HepG2 (cell line): Measurements from ENCODE around the gene MXRA7. TPM values are rescaled to one million over a fixed set of nuclear protein-coding genes. Genes with fewer than 3 reads are reported as not detected.

Experiments used
- DRAP1 ChIP-seq: IDR thresholded peaks from 2 replicates; pipeline ENCODE4 v1.6.1; 2016; ENCODE audit warnings: missing genetic modification reagents, missing compliant biosample characterization
- E2F5 ChIP-seq: sonication (generic); formaldehyde crosslinking; conservative IDR thresholded peaks from 2 replicates; pipeline ENCODE4 v1.4.0; 2020; ENCODE audit warnings: missing genetic modification reagents
- ELF3 ChIP-seq: IDR thresholded peaks from 2 replicates; pipeline ENCODE4 v1.6.1; 2016; ENCODE audit warnings: missing genetic modification reagents, missing compliant biosample characterization
- GPBP1L1 ChIP-seq: sonication (generic); formaldehyde crosslinking; IDR thresholded peaks from 2 replicates; pipeline ENCODE4 v1.5.0; 2020; ENCODE audit warnings: mild to moderate bottlenecking, missing genetic modification reagents
- MAFG ChIP-seq: sonication (generic); formaldehyde crosslinking; IDR thresholded peaks from 2 replicates; pipeline ENCODE4 v1.5.1; 2020; ENCODE audit warnings: mild to moderate bottlenecking, missing genetic modification reagents
- NAIF1 ChIP-seq: sonication (generic); formaldehyde crosslinking; IDR thresholded peaks from 2 replicates; pipeline ENCODE4 v1.5.0; 2020; ENCODE audit warnings: mild to moderate bottlenecking, missing genetic modification reagents, borderline replicate concordance
- PAXIP1 ChIP-seq: sonication (generic); formaldehyde crosslinking; conservative IDR thresholded peaks from 2 replicates; pipeline ENCODE4 v1.4.0; 2020; ENCODE audit warnings: mild to moderate bottlenecking, missing genetic modification reagents, moderate library complexity
- PBX3 ChIP-seq: sonication (generic); formaldehyde crosslinking; IDR thresholded peaks from 2 replicates; pipeline ENCODE4 v1.8.1; 2023; ENCODE audit warnings: missing genetic modification reagents, inconsistent platforms, borderline replicate concordance
- POLR2AphosphoS5 ChIP-seq: IDR thresholded peaks from 2 replicates; pipeline ENCODE4 v1.6.1; 2012; ENCODE audit warnings: low read depth, low read length
- THAP8 ChIP-seq: sonication (generic); formaldehyde crosslinking; IDR thresholded peaks from 2 replicates; pipeline ENCODE4 v1.5.1; 2020; ENCODE audit warnings: missing genetic modification reagents, mild to moderate bottlenecking, borderline replicate concordance
- U2AF1 ChIP-seq: fragments of 200-400 bp; formaldehyde crosslinking; optimal IDR thresholded peaks from 2 replicates; pipeline ENCODE3; 2017; ENCODE audit warnings: mild to moderate bottlenecking, low read depth, low read length
- ZBTB2 ChIP-seq: sonication (generic); formaldehyde crosslinking; IDR thresholded peaks from 2 replicates; pipeline ENCODE4 v1.8.0; 2022; ENCODE audit warnings: low read depth, missing genetic modification reagents
- ZBTB38 ChIP-seq: sonication (generic); formaldehyde crosslinking; IDR thresholded peaks from 2 replicates; pipeline ENCODE4 v1.5.1; 2020; ENCODE audit warnings: mild to moderate bottlenecking, missing genetic modification reagents
- ZBTB8A ChIP-seq: sonication (generic); formaldehyde crosslinking; IDR thresholded peaks from 2 replicates; pipeline ENCODE4 v1.4.0; 2020; ENCODE audit warnings: mild to moderate bottlenecking, low read depth, missing genetic modification reagents, borderline replicate concordance
- ZMAT3 ChIP-seq: sonication (generic); formaldehyde crosslinking; conservative IDR thresholded peaks from 2 replicates; pipeline ENCODE4 v1.7.0; 2021; ENCODE audit warnings: missing genetic modification reagents
- ZNF230 ChIP-seq: sonication (generic); formaldehyde crosslinking; IDR thresholded peaks from 2 replicates; pipeline ENCODE4 v1.4.0; 2020; ENCODE audit warnings: mild to moderate bottlenecking, missing genetic modification reagents
- ZNF256 ChIP-seq: sonication (generic); formaldehyde crosslinking; conservative IDR thresholded peaks from 2 replicates; pipeline ENCODE4 v1.4.0; 2020; ENCODE audit warnings: missing genetic modification reagents
- ZNF800 ChIP-seq: sonication (generic); formaldehyde crosslinking; IDR thresholded peaks from 2 replicates; pipeline ENCODE4 v1.4.0; 2020; ENCODE audit warnings: missing genetic modification reagents
- polyA plus RNA-seq, 8 experiments: library from polyadenylated mRNA; depleted of rRNA in 3 of 8; stranded (reverse) in 7 of 8; unstranded in 1 of 8; fragments of >200 nt; fragmentation: Illumina TruSeq in 4 of 8; extraction: Trizol in 4 of 8; gene quantifications; 2 replicates each; pipeline versions ENCODE4 v1.2.1 to v1.2.3, GENCODE V29; 2011 to 2016; ENCODE audit warnings: low read depth in 4 of 8, missing spikeins in 1 of 8, mixed read lengths in 1 of 8; ENCODE audit not compliant: insufficient read depth in 1 of 8
- total RNA-seq, 5 experiments: library from RNA; depleted of rRNA; stranded (reverse); fragments of >200 nt; fragmentation: Illumina TruSeq; extraction: Trizol; gene quantifications; 2 replicates each; pipeline ENCODE4 v1.2.3, GENCODE V29; 2016; ENCODE audit warnings: low read depth in 1 of 5

The MXRA7 gene
- total and polyA plus RNA-seq, 2 of the 13 experiments (the other 11 are each of a cell fraction or from before 2014, with no cell fraction given): 44.8 to 112 TPM

- TF ChIP-seq ZBTB2 (CRISPR knock-in tag) (no peak), ZMAT3 (CRISPR knock-in tag) (0 out of 2 replicates have a peak, but pooled peaks have one; percentile 62), DRAP1 (CRISPR knock-in tag) (peak; percentile 98), ZBTB8A (CRISPR knock-in tag) (no peak), ZNF800 (CRISPR knock-in tag) (no peak), E2F5 (CRISPR knock-in tag) (no peak), U2AF1 (peak; percentile 4), ELF3 (CRISPR knock-in tag) (no peak), POLR2AphosphoS5 (peak; percentile 91), ZNF256 (CRISPR knock-in tag) (no peak), THAP8 (CRISPR knock-in tag) (no peak), ZNF230 (0 out of 2 replicates have a peak, but pooled peaks have one; percentile 51), ZBTB38 (no peak), MAFG (no peak), PBX3 (CRISPR knock-in tag) (no peak; the same call in 1 of the 2 replicates), PAXIP1 (no peak), GPBP1L1 (CRISPR knock-in tag) (no peak), NAIF1 (CRISPR knock-in tag) (peak; percentile 35; the same call in 1 of the 2 replicates)
These were observed 38.9 kb downstream of the MXRA7 start (continued) for GRCh38 chr17:76671912-76672262.
